Endodermal cell (in vitro differentiated cells): ENCODE data around the gene LYSMD4. TPM values are rescaled to one million over a fixed set of nuclear protein-coding genes. Genes with fewer than 3 reads are reported as not detected.

Experiments
- DNase-seq: peaks from one replicate; pipeline ENCODE4 v3.0.0-alpha.2; 2017
- H3K27ac ChIP-seq: 2 replicates; pipeline ENCODE4 v1.5.1; 2013; ENCODE audit warnings: mild to moderate bottlenecking, low read depth, low read length, moderate library complexity
- H3K27me3 ChIP-seq: 2 replicates; pipeline ENCODE4 v1.6.1; 2013; ENCODE audit warnings: mild to moderate bottlenecking, low read length, moderate library complexity; ENCODE audit not compliant: insufficient read depth, control insufficient read depth, poor library complexity, severe bottlenecking
- H3K36me3 ChIP-seq: 2 replicates; pipeline ENCODE4 v1.7.0; 2013; ENCODE audit warnings: mild to moderate bottlenecking, low read length, moderate library complexity; ENCODE audit not compliant: control insufficient read depth, insufficient read depth
- H3K4me1 ChIP-seq: one replicate; pipeline ENCODE4 v1.7.0; 2013; ENCODE audit warnings: low read length; ENCODE audit not compliant: control insufficient read depth, insufficient read depth
- H3K4me3 ChIP-seq: 2 replicates; pipeline ENCODE4 v1.5.1; 2013; ENCODE audit warnings: mild to moderate bottlenecking, low read length, moderate library complexity
- H3K9ac ChIP-seq: 2 replicates; pipeline ENCODE4 v1.6.1; 2013; ENCODE audit warnings: mild to moderate bottlenecking, low read length, moderate library complexity; ENCODE audit not compliant: poor library complexity, severe bottlenecking; ENCODE audit errors: extremely low read depth
- H3K9me3 ChIP-seq: 2 replicates; pipeline ENCODE4 v1.6.1; 2013; ENCODE audit warnings: mild to moderate bottlenecking, low read length, moderate library complexity; ENCODE audit not compliant: control insufficient read depth
- H3K27ac Mint-ChIP-seq: 2 replicates; pipeline ENCODE4 v1.8.0; 2020; ENCODE audit warnings: mixed read lengths
- H3K27me3 Mint-ChIP-seq: 2 replicates; pipeline ENCODE4 v1.8.0; 2021; ENCODE audit warnings: mild to moderate bottlenecking, mixed read lengths; ENCODE audit not compliant: insufficient read depth
- H3K36me3 Mint-ChIP-seq: 2 replicates; pipeline ENCODE4 v1.8.0; 2020; ENCODE audit warnings: low read depth, mixed read lengths
- H3K4me1 Mint-ChIP-seq: 2 replicates; pipeline ENCODE4 v1.8.0; 2020; ENCODE audit warnings: mixed read lengths
- H3K4me3 Mint-ChIP-seq: 2 replicates; pipeline ENCODE4 v1.8.0; 2020; ENCODE audit warnings: mild to moderate bottlenecking, moderate library complexity, mixed read lengths
- H3K9me3 Mint-ChIP-seq: 2 replicates; pipeline ENCODE4 v1.8.0; 2020; ENCODE audit warnings: mild to moderate bottlenecking, mixed read lengths
- CTCF ChIP-seq: fragments of 200-600 bp; sonication (generic); conservative IDR thresholded peaks from 2 replicates; pipeline ENCODE4 v1.5.0; 2021; ENCODE audit warnings: antibody characterized with exemption, mild to moderate bottlenecking
- WGBS, 2 experiments: methylation state at CpG; one replicate each; pipeline versions ENCODE4 v1.1.5 to v1.1.7; 2013; ENCODE audit warnings: missing lambda C conversion rate in 2 of 2, mixed read lengths in 1 of 2; ENCODE audit not compliant: insufficient coverage in 1 of 2, insufficient read length in 1 of 2; 5-methylcytosine and 5-hydroxymethylcytosine counted together
- total RNA-seq, 2 donors: library from RNA; stranded (reverse); fragmentation: NEBNext Ultra II Directional in 1 of 2; extraction: Animal tissue kit (Norgen Biotek cat#: 25700) in 1 of 2; gene quantifications; 2 replicates in 1 of 2; 3 replicates in 1 of 2; pipeline ENCODE4 v1.2.1, GENCODE V29; 2021

The LYSMD4 gene
- total RNA-seq, 2 donors from 2014 or later: 8.9 to 12.6 TPM

- H3K27me3 ChIP-seq: no peaks in the 10 kb centered on the region
- Mint-ChIP-seq H3K27me3 (peaks cover 2% of the 10 kb centered on the region), H3K36me3 (no peaks in the 10 kb centered on the region), H3K9me3 (no peaks in the 10 kb centered on the region), H3K4me3 (no peak overlapping the region), H3K4me1 (peaks cover 8% of the 10 kb centered on the region), H3K27ac (no peak overlapping the region)
- no peak overlapping the region for H3K27ac ChIP-seq
- TF ChIP-seq CTCF: no peak
- H3K9ac ChIP-seq: no peak overlapping the region
- H3K36me3 ChIP-seq: no peaks in the 10 kb centered on the region
- H3K9me3 ChIP-seq: no peaks in the 10 kb centered on the region
- H3K4me3 ChIP-seq: no peak overlapping the region
- H3K4me1 ChIP-seq: no peaks in the 10 kb centered on the region
- 64% methylated on average over 1 of the region's 3 CpGs; no CpG with 5 or more reads in 1 of the 2 experiments for WGBS, 2 experiments
- no peak for DNase-seq
Measured at GRCh38 chr15:99764522-99764921, 31.3 kb upstream of the LYSMD4 start.

GRCh38 chr15:99763827-99764226, 30.6 kb upstream of the LYSMD4 start:
- TF ChIP-seq CTCF: no peak

GRCh38 chr15:99762288-99762687, 29.1 kb upstream of the LYSMD4 start:
- Histone ChIP-seq H3K9me3 (no peaks in the 10 kb centered on the region), H3K36me3 (no peaks in the 10 kb centered on the region), H3K4me3 (no peak overlapping the region), H3K4me1 (no peaks in the 10 kb centered on the region), H3K27me3 (peaks cover 4% of the 10 kb centered on the region), H3K27ac (no peak overlapping the region), H3K9ac (no peak overlapping the region)
- no peak for DNase-seq
- 86 to 92% methylated on average over 1 of the region's 1 CpG for WGBS, 2 experiments
- Mint-ChIP-seq H3K4me1 (peaks cover 8% of the 10 kb centered on the region), H3K27me3 (peaks cover 6% of the 10 kb centered on the region), H3K9me3 (no peaks in the 10 kb centered on the region), H3K4me3 (no peak overlapping the region), H3K27ac (no peak overlapping the region), H3K36me3 (no peaks in the 10 kb centered on the region)
- TF ChIP-seq CTCF: no peak

More at GRCh38 chr15:99763827-99764226, 30.6 kb upstream of the LYSMD4 start:
- H3K9me3 ChIP-seq: no peaks in the 10 kb centered on the region
- H3K9me3 Mint-ChIP-seq: no peaks in the 10 kb centered on the region
- DNase-seq: no peak
- no peak overlapping the region for H3K27ac ChIP-seq
- peaks cover 2% of the 10 kb centered on the region for H3K27me3 Mint-ChIP-seq
- H3K36me3 Mint-ChIP-seq: no peaks in the 10 kb centered on the region
- no peaks in the 10 kb centered on the region for H3K27me3 ChIP-seq
- no peaks in the 10 kb centered on the region for H3K36me3 ChIP-seq
- H3K4me3 Mint-ChIP-seq: no peak overlapping the region
- H3K4me3 ChIP-seq: no peak overlapping the region
- peaks cover 8% of the 10 kb centered on the region for H3K4me1 Mint-ChIP-seq
- WGBS, 2 experiments: 80 to 100% methylated on average over 1 of the region's 2 CpGs
- no peaks in the 10 kb centered on the region for H3K4me1 ChIP-seq
- no peak overlapping the region for H3K27ac Mint-ChIP-seq
- H3K9ac ChIP-seq: no peak overlapping the region
